H4 (cell line): ENCODE data around the gene PRKG1. TPM values are rescaled to one million over a fixed set of nuclear protein-coding genes. Genes with fewer than 3 reads are reported as not detected.

Experiments used
- DNase-seq: peaks from one replicate; pipeline ENCODE4 v3.0.0-alpha.2; 2015; ENCODE audit warnings: low spot score
- total RNA-seq: library from RNA; depleted of rRNA; stranded (reverse); fragments of >200 nt; shearing (Covaris generic); gene quantifications from 2 replicates; pipeline ENCODE4 v1.2.3, GENCODE V29; 2014

Gene PRKG1
- total RNA-seq, 1 experiment from 2014 or later = 3.4 TPM

DNA sequence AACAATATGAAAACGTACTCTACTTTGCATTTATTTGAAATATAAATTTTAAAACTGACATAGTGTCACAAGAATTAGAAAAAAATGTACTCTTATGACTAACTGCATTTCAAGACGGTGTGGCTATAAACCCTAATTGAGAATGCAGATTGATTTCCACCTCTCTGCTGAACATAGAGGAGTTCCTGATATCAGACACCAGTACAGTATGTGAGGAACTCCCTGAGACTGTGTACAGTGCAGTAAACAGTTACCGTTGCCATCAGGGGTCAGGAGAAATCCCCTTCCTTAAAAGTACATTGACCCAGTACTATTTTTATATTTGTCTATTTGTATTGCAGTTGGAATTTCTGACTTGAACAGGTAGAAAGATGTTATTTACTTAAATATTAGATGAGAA lies 1178.0 kb downstream of the PRKG1 start:
- DNase-seq = no peak

DNA sequence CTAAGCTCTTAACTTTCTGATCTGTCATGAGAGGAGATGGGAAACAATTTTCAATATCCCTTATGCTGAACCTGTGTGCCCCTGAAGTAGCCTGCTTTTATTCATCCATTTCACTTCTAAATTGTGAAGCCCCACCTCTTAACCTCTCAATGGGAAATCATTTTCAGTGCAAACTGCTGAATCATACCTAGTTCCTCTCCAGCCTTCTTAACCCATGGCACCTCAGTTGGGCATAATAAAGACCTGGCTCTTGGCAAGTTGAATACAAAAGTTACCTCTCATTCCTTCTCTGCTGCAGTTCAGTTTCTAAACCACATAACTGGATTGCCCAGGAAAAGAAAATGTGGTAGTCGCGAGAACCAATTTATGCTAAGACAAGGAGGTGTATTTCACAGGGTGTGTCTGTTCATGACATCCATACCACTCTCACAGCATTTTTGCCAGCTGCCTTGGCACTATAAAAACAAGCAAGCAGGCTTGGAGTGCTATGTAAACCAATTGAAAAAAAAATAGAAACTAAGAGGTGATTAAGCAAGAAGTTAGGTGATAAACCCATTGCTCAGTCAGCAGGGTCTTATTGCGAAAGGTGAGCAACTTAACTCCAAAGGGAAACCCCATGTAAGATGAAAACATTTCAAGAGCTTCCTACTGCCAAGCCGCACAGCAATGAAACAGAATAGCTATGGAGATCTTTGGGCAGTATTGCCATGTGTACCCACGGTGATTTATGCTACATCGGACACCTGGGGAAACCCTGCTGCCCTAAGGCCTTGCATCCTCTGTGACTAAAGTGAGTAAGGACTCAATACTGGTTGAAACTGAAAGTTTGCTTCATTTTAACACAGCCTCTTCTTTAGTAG lies 1182.8 kb downstream of the PRKG1 start:
- DNase-seq = no peak

DNA sequence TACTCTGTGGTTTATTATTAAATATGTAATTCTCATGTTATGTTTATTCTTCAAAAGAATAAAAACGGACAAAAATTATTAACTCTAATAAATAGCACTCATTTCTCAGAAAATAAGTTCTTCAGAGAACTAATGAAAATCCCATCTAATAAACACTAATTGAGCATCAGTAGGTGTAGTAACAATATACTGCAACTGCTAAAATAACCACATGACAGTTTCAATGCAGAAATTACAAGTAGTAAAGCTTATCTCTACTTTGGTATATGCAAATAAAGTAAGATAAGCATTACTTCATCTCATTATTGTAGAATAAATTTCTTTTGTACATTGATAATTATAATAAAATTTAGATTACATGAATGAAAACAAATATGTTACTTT lies 1183.4 kb downstream of the PRKG1 start:
- no peak for DNase-seq

- no peak for DNase-seq
Observed at GRCh38 chr10:52258799-52259425, 1184.6 kb downstream of the PRKG1 start.

- DNase-seq = no peak
Observed at GRCh38 chr10:52259426-52259812, 1185.1 kb downstream of the PRKG1 start.

GRCh38 chr10:52261362-52261761 lies 1187.1 kb downstream of the PRKG1 start:
- DNase-seq = no peak

DNA sequence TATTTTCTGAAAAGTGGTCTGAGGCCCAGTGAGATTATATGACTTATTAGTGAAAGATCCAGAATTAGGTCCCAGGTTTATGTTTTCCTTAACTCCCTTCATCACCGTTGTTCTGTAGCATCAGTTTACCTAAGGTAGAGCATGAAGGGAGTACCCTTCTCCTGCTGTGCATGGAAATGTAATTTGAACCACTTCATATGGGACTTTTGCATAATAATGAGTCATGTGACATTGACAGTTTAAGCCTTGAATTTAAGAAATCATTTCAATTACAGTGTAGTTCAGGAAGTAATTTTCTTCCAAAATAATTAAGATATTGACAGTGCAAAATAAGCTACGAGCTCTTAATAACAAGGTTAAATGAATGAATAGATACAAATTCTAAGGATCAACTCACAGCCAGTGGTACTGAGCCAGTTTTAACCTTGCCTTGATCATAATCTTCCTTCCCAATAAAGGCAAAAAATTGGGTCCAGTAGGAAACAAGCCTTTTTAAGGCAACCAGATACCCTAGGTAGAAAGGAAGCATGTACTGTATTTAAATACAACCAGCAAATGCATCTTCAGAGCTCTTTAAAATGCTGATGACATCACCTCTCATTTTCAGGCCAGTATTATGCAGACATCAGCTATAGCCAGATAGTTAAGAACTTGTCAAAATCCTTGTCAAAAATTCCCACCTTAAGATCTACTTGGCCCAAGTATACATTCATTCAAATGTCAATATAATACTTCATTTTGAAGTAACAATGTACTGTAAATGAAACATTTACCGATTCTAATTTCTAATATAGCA lies 1191.0 kb downstream of the PRKG1 start:
- DNase-seq = no peak

- no peak for DNase-seq
Observed at GRCh38 chr10:52266858-52267257, 1192.6 kb downstream of the PRKG1 start.

DNA sequence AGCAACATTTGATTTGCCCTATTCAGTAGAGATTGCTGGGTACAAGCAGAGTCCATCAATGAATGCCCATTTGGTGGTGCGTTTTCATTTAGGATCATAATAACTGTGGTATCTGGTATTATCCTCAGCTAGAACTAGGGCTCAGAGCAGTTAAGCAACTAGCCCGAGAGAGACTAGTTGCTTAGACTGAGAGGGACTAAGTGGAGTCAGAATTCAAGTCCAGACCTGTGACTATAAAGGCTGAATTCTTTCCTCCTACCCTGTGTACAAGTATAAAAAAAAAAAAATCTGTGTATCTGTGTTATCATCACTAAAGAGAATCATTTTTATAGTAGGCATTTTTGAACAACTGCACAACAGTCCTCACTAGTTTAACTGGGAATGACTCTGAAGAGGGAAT lies 1194.5 kb downstream of the PRKG1 start:
- no peak for DNase-seq

DNA sequence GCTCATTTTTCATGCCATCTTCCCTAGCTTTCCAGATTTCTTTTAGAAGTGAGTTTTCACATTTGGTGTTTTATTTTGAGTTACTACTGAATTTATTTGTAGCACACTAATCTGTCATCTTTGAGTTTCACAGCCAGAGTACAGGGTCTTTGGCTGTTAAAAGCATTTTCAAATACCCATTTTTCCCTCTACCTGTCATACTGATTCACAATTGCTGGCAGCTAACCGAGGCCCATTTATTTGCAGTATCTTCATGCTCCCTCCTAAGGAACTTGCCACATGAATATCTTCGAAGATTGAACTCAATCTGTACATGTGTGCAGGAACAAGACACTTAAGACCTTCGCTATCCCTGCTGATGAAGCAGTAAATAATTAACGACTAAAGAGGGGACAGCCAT lies 1194.9 kb downstream of the PRKG1 start:
- DNase-seq = no peak

DNA sequence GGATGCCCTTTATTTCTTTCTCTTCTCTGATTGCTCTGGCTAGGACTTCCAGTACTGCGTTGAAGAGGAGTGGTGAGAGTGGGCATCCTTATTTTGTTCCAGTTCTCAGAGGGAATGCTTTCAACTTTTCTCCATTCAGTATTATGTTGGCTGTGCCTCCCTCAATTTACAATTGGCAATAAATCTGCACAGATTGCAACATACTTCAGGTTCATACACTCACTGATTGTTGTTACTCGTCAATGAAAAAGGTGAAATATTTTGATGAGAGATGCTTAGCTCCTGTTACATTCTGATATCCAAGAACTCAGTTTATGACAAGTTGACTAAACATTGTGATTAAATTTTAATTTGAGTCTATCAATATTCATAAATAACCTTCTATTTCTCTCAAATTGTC lies 1201.9 kb downstream of the PRKG1 start:
- no peak for DNase-seq

- no peak for DNase-seq
Observed at GRCh38 chr10:52276986-52277385, 1202.7 kb downstream of the PRKG1 start.

DNA sequence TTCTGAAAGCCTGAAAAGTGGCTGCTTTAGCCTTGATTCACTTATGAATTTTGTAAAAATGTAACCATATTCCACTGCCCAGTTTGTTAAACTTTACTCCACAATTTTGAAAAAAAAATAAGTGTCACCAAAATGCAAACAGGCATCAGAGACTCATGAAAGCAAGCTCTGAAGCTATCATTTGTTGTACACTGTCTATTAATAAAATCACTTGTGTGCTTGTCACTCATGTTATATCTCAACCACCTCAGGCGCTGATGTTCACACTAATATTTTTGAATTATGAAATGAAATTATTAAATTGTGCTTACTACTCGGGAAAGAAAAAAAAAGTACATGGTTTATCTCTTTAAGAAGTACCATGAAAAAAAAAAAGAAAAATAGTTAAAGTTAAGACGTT lies 1205.3 kb downstream of the PRKG1 start:
- no peak for DNase-seq

DNA sequence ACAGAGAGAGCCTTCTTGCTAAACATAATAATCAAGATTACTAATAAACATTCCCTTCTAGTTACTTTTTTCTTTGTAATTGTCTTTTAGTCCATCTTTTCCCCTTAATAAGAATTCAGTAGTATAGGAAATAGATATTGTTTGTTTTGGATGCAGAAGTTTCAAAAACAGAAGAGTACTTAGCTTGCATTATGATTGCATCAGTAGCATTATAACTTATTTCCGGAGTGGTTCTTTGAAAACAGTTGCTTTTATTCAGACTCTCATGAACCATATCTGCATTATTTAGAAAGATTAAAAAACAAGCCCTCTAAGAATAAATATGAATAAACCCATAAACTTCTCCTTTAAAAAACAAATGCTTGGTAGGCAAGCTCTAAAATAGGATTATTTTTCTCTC lies 1205.8 kb downstream of the PRKG1 start:
- no peak for DNase-seq

DNA sequence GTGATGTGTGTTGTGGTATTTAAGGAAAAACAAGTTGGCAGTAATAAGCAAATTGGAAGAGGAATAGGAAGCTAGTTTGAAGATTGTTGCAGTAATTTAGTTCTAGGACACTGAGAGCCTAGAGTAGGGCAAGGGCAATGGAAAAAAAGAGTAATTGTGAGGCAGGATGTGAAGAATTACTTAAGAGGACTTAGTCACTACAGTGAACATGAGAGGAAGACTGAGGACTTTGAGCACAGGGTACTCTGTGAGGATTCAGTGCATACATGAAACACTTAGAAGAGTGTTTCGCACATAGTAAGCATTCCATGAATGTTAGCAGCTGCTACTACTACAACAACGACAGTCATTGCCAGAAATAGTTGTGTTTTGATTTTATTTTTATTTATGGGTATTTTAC lies 1208.9 kb downstream of the PRKG1 start:
- DNase-seq = no peak

DNA sequence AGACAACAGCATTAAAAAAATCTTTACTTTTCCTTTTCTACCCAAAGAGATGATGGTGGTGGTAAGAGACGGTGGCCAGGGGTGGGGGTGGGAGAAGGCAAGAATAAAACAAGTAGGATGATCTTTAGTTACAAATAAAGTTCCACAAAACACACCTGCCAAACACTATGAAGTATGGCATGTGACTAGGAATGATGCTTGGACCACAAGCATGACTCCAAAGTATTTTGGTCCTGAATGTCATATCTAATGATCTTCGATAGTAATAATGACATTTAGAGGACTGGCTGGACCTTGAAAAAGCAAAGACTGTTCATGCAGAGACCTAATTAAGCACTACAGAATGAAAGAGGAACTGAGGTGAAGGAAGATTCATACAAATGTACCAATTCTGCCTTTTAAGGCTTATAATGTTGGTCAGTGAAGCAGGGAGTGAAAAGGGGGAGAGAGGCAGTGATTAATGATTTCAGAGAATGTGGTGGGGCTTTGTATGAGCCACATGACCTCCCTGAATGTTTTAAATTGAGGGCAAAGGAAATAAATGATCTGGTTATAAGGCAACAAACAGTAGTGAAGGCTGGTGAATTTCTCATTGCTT lies 1210.2 kb downstream of the PRKG1 start:
- no peak for DNase-seq

- no peak for DNase-seq
Observed at GRCh38 chr10:52287866-52288265, 1213.6 kb downstream of the PRKG1 start.

DNA sequence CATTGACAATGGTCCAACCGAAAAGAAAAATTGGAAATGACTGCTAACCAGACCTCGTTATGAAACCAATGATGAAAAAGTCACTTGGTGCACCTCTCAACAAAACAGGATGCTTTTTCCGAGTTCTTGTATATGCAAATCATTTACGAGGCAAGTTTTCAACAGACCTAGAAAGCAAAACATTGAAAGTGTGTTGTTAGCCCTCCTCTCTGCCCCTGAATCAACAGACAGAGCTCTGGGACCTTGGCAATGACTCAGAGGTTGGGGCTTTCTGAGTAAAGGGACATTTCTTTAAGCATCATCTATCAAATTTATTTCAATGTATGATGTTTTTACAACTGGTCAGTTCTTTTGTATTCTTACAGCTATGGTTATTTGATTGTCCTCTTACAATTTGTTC lies 1223.5 kb downstream of the PRKG1 start:
- DNase-seq = no peak

DNA sequence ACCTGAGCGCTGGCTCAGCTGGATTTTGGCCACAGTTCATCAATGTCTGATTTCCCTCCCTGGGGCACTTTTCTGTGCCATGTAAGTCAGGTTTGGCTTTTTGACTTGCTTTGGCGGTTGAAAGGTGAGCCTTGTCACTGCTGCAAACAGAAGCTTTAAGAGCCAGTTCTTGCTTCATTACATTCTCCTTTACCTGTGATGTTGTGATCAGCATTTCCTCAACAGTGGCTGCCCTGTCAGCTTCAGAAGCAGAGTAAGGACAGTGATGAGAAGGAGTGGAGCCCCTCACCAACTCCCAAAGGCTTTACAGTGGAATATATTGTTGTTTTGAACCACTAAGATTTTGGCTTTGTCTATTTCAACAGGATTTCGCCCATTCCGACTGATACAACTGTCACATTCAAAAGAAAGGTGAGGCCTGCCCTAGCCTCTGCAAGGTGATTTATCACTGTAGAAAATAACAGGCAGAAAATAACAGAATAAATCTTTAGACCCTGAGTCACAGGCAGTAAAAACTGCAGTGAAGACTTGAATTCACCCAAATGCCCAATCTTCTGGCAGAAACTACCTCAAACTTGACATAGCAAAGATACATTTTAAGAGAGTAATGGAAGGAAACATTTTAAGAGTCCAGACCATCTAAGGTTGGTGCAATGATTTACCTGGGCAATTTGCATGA lies 1226.5 kb downstream of the PRKG1 start:
- DNase-seq = no peak

- DNase-seq = peak; percentile 44
Observed at GRCh38 chr10:52308251-52309031, 1234.2 kb downstream of the PRKG1 start.

DNA sequence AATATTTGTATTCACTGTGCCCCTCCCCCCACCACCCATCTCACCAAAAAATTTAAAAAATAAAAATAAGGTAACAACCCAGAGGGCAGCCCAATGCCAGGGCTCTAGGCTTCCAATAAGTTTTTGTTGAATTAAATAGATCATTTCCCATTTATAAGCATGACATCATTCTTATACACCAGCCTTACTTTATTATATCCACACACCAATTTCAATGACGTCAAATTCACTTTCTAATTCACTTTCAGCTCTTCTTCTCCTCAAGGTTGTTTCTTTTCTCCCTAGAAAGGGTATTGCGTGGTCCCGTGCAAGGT lies 1238.6 kb downstream of the PRKG1 start:
- no peak for DNase-seq
